Embryonic facial prominence (tissue), 1 donor: ENCODE data around the gene ODAPH.

Experiments used
- DNase-seq: peaks from one replicate; pipeline ENCODE4 v3.0.0-alpha.2; 2016; ENCODE audit errors: extremely low spot score

Gene ODAPH

GRCh38 chr4:75544870-75545269, 11.0 kb upstream of the ODAPH start:
- DNase-seq, result no peak

- DNase-seq, result no peak
Observed at GRCh38 chr4:75545526-75545925, 10.3 kb upstream of the ODAPH start.

GRCh38 chr4:75547647-75548387, 8.0 kb upstream of the ODAPH start:
- no peak for DNase-seq

GRCh38 chr4:75549019-75549418, 6.8 kb upstream of the ODAPH start:
- DNase-seq, result no peak

GRCh38 chr4:75552452-75552851, 3.4 kb upstream of the ODAPH start:
- no peak for DNase-seq

GRCh38 chr4:75557696-75558095, 1.8 kb downstream of the ODAPH start:
- DNase-seq, result no peak

- DNase-seq, result no peak
Observed at GRCh38 chr4:75561789-75562188, 5.9 kb downstream of the ODAPH start.

GRCh38 chr4:75564023-75564422, 8.2 kb downstream of the ODAPH start:
- no peak for DNase-seq

GRCh38 chr4:75565481-75565880, 9.6 kb downstream of the ODAPH start:
- DNase-seq, result no peak

GRCh38 chr4:75566911-75567310, 11.0 kb downstream of the ODAPH start:
- DNase-seq, result no peak

- no peak for DNase-seq
Observed at GRCh38 chr4:75567725-75568124, 11.9 kb downstream of the ODAPH start.

GRCh38 chr4:75584067-75584466, 28.2 kb downstream of the ODAPH start:
- no peak for DNase-seq

- DNase-seq, result no peak
Observed at GRCh38 chr4:75593393-75593792, 37.5 kb downstream of the ODAPH start.

- DNase-seq, result no peak
Observed at GRCh38 chr4:75596061-75596460, 40.2 kb downstream of the ODAPH start.

GRCh38 chr4:75598390-75598789, 42.5 kb downstream of the ODAPH start:
- DNase-seq, result no peak

GRCh38 chr4:75599647-75600046, 43.8 kb downstream of the ODAPH start:
- DNase-seq, result no peak

GRCh38 chr4:75605928-75606327, 50.1 kb downstream of the ODAPH start:
- no peak for DNase-seq

GRCh38 chr4:75612306-75612705, 56.4 kb downstream of the ODAPH start:
- DNase-seq, result no peak
